Ammon's horn (tissue), 1 donor: ENCODE results near the gene ASB18.
"Not testable (repeated sequence)": the region's sequence is repeated elsewhere in the genome, so short reads cannot be mapped to it uniquely, and the experiment has no call there.

Experiments
- DNase-seq: peaks from one replicate; pipeline ENCODE4 v3.0.0-alpha.2; 2016; ENCODE audit warnings: low spot score

Gene ASB18

DNA sequence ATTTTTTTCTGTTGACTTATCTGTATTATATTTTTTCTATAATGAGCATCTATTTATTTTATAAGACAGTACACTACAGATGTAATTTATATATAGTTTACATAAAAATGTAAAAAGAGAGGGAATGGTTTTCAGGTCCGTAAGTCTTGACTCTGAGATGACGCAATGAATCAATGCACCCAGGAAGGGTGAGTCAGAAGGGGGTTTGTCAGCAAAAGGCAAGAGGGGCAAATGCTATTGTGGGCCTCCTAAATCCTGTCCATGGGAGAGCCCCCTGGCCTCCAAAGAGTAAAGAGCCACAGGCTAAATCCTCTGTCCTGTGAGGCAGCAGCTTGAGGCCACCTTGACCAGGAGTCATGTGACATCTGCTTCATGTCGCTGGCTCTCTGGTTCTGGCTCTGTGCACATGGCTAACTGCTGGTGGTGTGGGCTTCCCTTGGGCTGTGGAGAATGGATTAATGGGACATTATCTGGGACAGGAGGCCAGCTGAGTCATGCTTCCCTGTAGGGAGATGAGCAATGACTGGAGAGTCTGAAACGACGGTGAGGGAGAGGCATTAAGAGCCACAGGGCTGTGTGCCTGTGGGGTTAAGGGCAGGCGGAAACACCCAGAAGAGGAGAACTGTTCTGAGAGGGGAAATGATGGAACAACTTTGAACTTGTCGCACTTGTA, 22.8 kb upstream of the ASB18 start:
- no peak for DNase-seq

DNA sequence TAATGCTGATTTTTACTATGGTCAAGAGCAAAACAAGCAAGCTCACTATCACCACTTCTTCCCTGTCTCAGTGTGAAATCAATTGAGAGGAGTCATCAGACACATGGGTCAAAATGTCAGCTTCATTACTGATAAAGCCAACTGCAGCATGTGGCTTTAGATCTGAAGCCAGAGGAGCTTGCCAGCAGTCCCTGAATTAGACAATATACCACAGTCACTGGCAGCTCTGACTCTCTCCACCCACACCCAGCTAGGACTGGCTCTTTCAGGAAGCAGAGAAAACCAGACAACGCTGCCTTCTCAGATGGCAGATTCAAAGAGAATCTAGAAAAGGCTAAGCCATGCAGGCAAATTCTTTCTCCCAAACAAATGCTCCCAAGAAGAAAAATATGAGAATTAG, 20.0 kb upstream of the ASB18 start:
- no peak for DNase-seq

DNA sequence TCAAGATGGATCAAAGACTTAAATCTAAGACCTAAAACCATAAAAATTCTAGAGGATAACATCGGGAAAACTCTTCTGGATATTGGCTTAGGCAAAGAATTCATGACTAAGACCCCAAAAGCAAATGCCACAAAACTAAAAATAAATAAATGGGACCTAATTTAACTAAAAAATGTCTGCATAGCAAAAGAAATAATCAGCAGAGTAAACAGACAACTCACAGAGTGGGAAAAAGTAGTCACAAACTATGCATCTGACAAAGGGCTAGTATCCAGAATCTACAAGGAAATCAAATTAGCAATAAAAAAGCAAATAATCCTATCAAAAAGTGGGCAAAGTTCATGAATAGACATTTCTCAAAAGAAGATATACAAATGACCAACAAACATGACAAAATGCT, 18.2 kb upstream of the ASB18 start:
- no peak for DNase-seq

DNA sequence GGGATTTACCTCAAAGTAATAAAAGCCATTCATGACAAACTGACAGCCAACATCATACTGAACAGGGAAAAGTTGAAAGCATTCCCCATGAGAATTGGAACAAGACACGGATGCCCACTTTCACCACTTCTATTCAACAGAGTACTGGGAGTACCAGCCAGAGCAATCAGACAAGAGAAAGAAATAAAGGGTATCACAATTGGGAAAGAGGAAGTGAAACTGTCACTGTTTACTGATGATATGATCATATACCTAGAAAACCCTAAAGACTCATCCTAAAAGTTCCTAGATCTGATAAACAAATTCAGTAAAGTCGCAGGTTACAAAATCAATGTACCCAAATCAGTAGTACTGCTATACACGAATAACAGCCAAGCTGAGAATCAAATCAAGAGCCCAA, 17.2 kb upstream of the ASB18 start:
- DNase-seq = no peak

DNA sequence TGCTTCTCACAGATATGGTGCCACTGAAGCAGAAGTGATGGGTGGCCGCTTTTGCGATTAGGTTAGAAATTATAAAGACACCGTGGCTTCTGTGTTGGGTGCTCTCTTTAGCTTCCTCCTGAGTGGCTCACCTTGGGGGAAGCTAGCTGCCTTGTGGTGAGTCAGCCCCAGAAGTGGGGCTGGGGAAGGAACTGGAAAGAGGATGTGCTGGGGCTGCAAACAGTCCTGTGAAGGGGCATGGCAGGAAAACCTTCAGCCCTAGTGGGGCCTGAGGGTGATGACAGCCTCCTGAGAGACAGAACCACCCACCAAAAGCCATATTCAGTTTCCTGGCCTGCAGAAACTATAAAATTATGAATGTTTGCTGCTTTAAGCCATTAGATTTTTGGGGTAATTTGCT, 8.9 kb upstream of the ASB18 start:
- DNase-seq = no peak

DNA sequence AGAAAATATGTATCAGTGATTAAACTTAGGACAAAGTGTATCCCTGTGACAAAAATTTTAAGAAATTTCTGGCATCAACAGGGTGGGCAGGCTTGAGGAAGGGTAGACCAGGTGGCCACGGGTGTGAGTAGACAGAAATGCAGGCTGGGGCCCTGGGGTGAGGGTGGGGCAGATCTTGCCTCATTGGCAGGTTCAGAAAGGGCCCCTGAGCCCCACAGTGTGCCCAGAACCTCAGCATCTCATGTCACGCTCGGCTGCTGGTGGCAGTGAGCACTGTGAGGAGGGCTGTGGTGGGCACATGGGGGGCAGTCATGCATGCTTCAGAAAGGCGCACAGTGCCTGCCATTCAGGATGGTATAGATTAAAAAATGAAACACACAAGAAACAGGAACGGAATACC, 7.6 kb upstream of the ASB18 start:
- DNase-seq = no peak

DNA sequence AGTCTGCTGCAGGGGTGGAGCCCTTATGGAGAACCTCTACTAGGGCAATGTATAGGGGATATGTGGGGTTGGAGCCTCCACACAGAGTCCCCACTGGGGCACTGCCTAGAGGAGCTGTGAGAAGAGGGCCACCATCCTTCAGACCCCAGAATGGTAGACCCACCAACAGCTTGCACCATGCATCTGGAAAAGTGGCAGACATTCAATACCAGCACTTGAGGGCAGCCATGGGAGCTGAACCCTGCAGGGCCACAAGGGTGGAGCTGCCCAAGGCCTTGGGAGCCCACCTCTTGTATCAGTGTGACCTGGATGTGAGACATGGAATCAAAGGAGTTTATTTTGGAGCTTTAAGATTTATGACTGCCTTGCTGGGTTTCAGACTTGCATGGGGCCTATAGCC, 5.7 kb upstream of the ASB18 start:
- not testable (repeated sequence) for DNase-seq

DNA sequence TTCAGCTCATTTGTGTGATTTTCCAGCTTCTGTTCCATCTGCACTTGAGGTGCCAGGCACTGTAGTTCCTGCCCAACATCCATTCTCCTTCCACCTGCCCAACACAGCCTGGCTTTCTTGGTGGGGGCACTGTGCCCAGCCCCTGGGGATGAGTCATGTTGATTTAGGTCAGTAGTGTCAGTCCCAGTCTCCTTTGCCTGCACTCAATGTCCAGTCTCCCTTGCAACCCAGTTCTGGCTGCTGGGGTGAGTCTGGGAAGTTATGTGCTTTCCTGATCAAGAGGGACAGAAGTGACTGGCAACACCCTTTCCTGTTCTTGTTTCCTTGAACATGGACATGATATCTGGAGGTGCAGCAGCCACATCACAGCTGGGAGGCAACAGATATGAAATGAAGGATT, 1.5 kb upstream of the ASB18 start:
- no peak for DNase-seq

DNA sequence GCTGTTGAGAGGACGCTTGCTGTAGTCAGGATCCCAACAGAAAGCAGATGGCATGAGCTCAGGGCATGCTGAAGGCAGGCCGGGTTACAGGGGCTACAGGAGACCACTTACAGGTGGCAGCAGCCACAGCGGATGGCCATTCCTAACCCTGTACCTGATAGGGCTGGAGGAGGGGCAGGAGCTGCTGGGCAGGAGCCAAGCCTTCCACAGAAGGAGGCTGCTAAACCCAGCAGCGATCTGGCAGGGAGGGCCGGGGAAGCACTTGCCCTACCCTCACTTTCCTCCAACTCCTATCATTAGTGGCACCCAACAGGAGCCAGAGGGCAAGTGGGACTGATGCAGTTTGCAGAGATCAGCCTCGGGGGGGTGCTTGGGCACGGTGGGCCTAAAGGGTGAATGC, 2.0 kb downstream of the ASB18 start:
- no peak for DNase-seq

DNA sequence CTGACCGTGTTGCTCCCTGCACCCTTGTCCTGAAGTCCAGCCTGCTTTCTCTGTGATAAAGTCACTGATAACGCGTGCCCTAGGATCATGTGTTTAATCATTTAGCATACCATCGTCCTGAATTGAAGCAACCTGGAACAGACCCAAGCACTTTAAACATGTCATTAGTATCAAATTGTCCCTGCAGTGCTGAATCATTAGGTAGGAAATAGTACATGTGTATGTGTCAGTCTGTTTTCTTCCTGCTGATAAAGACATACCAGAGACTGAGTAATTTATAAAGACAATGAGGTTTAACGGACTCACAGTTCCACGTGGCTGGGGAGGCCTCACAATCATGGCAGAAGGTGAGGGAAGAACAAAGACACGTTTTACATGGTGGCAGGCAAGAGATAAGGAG, 2.8 kb downstream of the ASB18 start:
- DNase-seq = no peak

DNA sequence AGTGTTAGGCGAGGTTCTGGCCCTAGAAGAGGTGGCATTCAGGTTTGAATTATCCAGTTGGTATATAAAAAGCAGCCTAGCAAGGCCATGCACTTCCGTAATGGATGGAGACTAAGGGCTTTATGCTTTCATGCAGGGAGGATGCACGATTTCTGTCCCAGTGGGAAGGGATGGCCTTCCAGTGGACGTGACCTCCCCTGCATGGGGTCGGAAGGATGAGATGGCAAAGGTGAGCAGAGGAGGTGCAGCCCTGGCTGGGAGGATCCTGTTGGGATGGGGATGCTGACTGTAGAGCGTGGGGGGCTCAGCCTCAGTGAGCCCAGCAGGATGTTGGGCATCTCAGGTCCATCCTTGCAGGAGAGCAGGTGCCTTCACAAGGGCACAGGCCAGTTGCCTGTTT, 4.8 kb downstream of the ASB18 start:
- DNase-seq = no peak

DNA sequence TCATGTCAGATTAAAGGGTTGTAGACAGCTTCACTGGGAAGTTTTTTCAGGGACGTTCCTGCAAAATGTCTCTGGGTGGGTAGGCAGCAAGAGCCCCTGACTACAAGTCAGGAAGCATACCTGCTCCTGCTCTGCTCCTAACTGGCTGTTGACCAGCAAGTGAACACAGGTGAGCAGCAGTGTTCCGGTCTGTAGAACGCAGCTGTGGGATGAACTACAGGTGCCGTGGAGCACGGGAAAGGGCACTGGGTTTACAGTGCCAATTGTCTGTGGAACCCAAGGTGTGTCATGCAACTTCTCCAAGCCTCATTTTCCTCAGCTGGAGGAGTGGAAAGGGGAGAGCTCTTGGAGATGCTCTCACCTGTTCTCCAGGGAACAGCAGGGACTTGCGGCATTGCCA, 6.6 kb downstream of the ASB18 start:
- DNase-seq = no peak

DNA sequence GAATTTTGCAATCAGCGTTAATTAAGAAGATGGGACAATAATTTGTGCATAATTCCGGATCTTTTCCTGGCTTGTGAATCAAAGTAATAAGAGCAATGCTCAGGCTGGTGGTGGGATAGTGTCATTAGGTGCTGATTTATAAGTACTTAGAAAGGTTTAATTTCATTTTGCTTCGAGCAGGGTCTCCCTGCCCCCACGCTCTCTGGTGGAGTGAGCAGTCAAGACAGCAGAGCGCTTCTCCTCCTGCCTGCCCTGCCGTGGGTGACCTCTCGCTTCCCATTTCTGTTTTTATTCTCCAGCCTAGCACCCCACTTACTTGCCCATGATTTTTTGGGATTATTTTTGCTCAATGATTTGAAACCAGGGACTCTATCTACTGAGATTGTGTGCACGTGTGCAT, 7.1 kb downstream of the ASB18 start:
- no peak for DNase-seq

DNA sequence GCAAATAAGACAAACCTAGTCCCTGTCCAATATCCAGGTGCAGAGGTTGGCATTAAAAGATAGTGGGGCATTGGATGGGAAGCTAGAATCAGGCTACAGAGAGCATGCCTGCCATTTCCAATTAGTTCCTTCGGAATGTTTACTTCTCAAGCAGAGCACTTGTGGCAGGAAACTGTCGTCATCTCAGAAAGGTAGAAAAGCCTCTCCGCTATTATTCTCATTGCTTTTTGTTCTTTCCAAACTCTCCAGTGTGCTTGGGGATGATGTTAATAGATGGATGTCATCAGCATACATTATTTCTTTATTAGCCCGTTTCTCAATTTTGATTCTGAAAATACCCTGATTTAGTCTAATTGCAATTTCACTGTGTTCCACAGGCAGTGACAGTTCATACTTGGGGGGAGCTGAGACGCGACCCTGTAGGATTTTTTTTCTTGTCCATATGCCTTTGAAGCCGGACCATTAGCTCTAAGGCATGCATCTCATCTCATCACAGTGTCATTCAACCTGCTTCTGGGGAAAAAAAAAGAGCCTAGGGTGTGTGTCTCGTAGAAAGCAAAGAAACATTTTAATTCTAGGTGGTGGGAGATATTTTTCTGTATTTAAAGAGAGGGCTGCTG, 7.7 kb downstream of the ASB18 start:
- DNase-seq = no peak

DNA sequence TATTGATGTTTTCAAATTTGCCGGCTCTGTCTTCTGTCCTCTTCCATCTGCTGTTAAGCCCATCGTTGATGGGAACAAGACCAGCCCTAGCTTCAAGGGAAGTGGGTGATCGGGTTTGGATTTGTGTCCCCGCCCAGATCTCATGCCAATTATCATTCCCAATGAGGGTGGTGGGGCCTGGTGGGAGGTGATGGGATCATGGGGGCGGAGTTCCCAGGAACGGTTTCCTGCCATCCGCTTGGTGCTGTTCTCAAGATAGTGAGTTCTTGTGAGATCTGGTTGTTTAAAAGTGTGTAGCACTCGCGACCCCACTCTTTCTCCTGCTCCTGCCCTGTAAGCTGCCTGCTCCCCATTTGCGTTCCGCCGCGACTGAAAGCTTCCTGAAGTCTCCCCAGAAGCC, 9.5 kb downstream of the ASB18 start:
- DNase-seq = no peak

DNA sequence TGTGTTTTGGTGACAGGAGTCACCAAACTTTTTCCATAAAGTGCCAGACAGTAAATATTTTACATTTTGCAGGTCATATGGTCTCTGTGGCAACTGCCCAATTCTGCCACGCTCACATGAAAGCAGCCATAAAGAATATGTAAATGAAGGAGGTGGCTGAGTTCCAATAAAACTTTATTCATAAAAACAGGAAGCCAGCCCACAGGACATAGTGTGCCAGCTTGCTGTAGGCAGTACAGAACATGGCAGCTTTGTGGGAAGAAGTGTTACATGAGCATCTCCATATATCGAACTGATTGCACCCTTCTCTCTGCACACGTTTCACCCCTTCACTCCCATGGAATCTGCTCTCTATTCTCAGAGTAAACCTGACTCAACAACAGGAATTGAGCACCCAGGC, 10.2 kb downstream of the ASB18 start:
- DNase-seq = no peak

DNA sequence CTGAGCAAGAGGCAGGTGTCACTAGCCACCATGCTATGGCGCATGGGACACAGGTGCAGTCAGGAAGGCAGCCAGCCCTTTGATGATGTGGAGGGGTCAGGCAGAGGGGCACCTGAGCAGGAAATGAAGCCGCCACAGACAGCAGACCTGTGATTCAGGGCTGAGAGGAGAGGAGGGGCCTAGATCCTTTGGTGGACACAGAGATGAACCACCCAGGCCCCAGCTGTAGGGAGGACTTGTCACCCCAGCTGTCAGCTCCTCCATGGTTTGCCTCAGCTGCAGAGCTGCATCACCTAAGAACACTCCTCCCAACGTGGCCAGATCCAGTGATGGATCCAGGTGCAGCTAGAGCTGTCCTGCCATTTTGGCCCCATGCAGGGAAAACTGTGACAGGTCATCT, 11.6 kb downstream of the ASB18 start:
- no peak for DNase-seq

DNA sequence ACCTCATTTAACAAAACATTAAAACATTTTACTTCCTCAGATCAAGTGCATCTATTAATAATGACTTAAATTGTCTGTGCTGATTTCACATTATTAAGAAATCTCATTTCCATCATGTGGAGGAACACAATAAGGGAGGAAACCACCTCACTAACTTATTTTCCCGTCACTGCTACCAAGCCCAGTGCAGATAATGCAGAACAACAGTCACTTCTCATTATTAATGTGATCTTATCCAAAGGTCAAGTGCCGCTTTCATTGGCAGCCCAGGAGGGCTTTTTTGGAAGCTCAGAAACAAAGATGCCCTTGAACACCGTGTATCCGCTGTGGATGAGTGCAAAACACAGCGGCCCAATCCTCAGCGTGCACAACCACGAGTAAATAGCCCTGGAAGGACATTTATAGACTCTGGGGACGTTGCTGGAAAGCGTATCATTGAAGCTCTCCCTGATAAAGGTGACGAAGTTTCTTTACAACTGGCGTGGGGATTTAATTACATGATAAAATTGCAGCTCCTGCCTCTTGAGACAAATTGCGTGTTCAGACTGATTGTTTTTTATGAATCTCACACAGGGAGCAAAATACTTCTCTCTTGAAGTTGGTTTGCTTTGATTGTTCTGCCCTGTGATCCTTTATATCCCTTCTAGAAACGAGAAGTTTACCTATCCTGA, 13.2 kb downstream of the ASB18 start:
- no peak for DNase-seq

DNA sequence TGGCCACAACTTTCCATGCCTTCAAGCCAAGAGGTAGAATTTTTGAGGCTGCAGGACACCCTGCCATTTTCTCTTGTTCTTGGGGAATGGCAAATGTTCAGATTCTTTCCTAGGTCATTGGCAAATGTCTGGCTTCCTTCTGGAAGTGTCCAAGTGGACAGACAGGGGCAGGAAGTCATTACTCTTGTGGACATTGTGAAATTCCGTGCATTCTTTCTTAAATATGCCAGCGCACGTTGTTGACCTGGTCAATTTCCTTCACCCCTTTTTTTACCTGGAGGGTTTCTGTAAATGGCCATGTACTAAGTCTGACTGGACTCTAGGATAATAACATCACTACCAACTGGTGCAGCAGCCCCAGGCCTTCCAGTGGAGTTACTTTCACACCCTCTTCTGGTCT, 13.9 kb downstream of the ASB18 start:
- DNase-seq = no peak

DNA sequence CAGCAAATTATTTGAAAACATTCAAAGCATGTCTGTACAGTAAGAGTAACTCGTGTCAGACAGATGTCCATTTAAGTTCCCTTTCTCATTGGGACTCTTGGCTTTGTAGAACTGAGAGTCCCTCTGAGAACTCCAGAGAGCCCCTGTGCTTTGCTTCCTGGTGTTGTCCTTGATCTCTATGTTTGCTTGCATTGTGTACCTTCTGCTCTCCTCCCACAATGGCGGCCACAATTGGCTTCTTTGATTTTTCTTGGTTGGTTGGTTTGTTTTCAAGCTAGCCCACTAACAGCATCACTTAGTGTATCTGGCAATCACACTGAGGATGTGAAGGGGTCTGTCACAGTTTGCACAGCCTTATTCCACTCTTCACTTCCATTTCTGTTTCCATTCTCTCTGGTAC, 15.1 kb downstream of the ASB18 start:
- DNase-seq = no peak

DNA sequence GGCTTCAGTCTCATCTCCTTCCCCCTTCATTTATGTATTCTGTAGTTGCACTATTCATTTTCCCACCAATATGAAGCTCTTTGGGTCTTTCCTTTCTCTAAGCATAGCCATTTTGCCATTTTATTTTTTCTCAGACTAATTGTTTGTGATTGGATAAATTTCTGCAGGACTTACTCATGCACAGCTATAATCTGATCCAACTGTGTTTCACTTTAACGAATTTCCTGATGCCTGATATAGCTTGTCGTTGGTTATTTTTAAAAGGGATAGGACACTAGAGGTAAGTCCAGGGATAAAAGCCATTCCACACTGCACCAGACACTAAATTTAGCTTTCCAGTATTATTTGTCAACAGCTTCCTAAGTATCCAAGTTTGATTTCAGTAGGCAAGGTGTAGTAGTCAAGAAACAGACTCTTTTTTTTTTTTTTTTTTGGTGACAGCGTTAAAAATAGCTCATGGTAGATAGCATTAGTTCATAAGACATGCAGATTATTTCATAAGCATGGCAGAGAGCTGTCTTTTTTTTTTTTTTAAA, 17.4 kb downstream of the ASB18 start:
- DNase-seq = no peak

DNA sequence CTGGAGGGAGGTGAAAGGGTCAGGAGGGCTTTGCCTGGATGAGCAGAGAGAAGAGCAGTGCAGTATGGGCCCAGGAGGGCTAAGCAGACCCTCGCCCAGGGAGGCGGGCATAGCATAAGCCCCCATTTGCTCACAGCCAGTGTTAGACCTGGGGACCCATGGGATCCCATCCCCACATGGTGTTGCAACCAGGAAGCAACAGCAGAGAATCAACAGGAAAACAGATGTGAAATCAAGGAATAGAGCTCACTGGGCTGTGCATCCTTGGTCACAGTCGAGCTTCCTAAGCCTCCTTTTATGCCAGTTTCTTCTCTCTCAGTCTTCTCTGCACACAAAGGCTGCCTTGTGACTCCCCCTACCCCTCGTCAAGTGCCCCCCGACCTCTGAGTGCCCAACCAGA, 19.9 kb downstream of the ASB18 start:
- no peak for DNase-seq

DNA sequence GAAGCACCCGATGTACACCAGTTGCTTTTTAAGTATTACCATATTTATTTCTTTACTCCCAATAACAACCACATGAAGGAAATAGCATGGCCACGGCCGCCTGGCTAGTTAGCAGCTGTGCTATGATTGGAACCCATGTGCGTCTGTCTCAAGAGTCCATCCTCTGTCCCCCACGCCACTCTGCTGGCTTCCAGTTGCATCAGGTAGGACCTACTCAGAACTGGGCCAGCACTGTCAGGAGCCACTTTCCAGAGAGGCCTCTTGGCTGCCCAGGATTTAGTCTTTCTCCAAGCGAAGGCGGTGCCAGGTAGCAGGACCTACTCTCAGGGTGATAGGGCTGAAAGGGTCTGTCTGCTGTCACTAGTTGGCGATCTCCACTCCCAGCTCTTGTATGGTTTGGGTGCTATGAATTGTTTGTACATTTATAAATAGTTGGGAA, 22.1 kb downstream of the ASB18 start:
- no peak for DNase-seq
